Measurements from ENCODE around the gene NOS3.
"Not testable (repeated sequence)": the region's sequence is repeated elsewhere in the genome, so short reads cannot be mapped to it uniquely, and the experiment has no call there.

Gene NOS3

GRCh38 chr7:151003572-151003971, 12.8 kb downstream of the NOS3 start:
- DNase-seq: no peak

DNA sequence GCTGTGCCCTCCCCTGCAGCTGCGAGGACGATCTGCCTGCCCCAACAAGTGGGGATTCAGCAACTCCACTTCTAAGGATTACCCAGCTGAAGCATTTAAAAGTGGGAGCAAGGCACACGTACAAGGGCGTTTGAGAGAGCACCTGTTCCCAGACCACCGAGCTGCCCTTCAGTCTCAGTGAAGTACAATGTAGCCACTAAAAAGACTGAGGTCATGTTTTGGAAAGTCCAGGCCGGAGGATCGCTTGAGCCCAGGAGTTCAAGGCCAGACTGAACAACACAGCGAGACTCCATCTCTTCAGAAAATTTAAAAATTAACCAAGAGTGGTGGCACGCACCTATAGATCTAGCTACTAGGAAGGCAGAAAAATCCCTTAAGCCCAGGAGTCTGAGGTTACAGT, 14.7 kb downstream of the NOS3 start:
- DNase-seq: no peak

GRCh38 chr7:151006590-151007300, 15.9 kb downstream of the NOS3 start:
- no peak for DNase-seq

DNA sequence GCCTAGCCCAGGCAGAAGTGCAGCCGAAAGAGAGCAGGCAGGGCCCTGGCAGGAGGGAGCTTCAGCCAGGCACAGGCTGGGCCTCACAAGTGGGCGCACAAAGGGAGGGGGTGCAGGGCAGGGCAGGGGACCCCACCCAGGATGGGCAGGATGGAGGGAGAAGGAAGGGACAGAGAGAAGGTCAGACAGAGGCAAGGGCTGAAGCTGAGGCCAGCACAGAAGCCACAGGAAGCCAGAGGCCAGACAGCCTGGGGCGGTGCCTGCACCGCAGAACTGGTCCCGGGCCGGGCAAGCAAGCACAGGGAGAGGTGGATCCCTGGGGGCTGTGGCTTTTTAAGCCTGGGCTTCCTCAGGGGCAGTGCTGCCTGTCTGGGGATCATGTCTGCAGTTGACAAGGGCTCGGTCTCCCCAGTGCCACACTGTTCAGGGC, 16.7 kb downstream of the NOS3 start:
- no peak for DNase-seq

- DNase-seq: no peak
Observed at GRCh38 chr7:151008143-151008510, 17.3 kb downstream of the NOS3 start.

GRCh38 chr7:151008511-151009323, 17.9 kb downstream of the NOS3 start:
- peak; percentile 61 to 63 for DNase-seq

GRCh38 chr7:151009327-151010036, 18.7 kb downstream of the NOS3 start:
- DNase-seq: no peak

DNA sequence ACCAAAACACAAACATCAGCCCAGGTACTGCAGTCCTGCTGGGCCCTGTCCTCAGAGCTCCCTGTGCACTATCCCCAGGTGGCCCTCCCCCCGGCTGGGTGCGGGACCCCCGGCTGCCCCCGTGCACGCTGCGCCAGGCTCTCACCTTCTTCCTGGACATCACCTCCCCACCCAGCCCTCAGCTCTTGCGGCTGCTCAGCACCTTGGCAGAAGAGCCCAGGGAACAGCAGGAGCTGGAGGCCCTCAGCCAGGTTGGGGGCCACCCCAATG, 19.2 kb downstream of the NOS3 start:
- DNase-seq: no peak

GRCh38 chr7:151010307-151011096, 19.7 kb downstream of the NOS3 start:
- no peak for DNase-seq

DNA sequence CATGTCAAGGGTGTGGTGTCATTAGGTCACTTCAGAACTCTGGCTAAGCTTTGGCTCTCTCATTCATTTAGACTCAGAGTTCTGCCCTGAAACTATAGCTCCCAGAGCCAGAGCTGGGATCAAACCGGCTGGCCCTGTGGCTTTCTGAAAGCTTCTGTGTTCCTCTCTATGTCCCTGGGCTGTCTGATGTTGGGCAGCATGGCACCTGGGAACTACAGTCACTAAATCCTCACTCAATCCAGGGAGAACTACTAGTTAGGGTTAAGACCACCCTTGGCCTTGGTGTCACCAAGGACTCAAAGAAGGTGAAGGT, 20.2 kb downstream of the NOS3 start:
- DNase-seq: no peak

DNA sequence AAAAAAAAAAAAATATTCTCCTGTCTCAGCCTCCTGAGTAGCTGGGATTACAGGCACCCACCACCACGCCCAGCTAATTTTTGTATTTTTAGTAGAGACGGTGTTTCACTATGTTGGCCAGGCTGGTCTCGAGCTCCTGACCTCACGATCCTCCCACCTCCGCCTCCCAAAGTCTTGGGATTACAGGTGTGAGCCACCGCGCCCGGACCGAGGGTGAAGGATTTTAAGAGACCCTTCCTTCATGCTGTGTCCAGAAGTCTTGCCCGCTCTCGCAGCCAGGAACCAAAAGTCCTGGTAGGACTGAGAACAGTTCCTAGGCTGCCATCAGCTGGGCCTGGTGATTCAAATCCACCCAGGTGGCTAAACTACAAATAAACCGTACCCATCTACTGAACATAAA, 20.8 kb downstream of the NOS3 start:
- DNase-seq: not testable (repeated sequence)

GRCh38 chr7:151012031-151012692, 21.3 kb downstream of the NOS3 start:
- DNase-seq: no peak

DNA sequence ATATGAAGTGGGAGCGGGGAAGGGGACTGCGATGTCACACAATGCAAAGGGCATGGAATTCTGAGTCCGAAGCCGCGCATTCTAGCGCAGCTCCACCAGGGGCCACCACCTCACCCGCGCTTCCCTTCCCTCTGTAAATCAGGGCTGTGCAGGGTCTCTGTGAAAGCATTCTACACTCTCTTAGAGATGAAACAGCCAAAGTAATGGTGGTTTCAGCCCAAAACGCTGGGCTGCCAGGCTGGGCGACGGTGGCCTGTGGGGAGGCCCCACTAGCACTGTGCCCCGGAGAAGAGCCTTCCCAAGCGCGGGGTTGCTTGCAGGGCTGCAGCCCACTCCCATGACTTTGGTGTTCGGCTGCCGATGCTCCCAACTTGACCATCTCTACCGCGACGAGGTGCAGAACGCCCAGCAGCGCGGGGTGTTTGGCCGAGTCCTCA, 22.1 kb downstream of the NOS3 start:
- DNase-seq: no peak

GRCh38 chr7:151013356-151013732, 22.5 kb downstream of the NOS3 start:
- DNase-seq: no peak

GRCh38 chr7:151013733-151014497, 23.1 kb downstream of the NOS3 start:
- peak; percentile 70 to 75 for DNase-seq

DNA sequence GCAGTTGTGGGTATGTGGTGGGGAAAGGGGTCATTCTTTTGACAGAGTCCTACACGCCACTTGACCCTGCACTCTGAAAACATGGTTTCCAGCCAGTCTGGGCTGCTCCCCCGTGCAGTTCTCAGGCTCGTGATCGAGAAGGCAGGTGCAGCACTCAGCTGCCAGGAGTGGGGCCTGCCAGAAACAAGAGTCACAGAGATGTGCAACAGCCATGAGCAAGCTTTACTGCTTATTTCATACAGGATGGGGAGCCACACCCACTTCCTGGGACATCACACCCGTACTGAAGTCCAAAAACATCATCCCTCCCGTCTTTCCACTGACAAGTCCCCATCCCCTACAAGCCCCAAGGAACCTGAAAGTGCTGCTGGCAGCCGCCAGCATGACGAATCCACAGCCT, 24.1 kb downstream of the NOS3 start:
- no peak for DNase-seq

DNA sequence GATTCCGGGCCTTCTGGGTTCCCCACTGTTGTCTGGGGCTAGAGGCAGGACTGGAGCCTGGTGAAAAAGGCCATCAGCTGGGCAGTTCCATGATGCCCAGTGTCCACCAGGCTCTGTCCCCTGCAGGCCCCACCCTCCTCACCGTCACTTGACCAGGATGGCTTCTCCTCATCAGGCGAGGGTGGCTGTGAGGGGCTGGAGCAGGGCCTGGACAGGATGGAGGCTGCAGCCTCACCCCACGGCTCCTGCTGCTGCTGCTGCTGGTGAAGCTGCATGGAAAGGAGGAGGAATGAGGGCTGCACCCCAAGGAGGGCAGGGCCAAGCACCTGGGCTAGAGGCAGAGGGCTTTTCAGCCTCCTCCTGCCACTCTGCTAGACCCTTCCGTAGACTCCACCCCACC, 25.1 kb downstream of the NOS3 start:
- DNase-seq: no peak

GRCh38 chr7:151016505-151016904, 25.7 kb downstream of the NOS3 start:
- no peak for DNase-seq

DNA sequence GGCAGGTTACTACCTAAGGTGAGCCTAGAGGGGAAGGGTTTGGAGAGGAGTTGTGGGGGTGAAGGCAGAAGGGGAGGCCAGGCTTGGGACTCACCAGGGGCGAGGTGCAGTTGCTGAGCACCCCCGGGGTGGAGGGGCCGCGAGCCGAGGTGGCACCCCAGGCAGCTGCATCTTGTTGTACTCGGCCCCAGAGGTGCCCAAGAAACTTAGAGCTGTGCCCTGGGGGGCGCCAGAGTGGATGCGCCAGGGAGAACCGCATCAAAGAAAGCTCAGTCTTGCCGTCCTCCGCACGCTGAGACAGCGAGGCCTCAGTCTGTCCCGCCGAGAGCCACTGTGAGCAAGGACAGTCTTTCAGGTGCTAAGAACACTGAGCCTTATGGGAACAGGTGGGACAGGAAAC, 26.1 kb downstream of the NOS3 start:
- no peak for DNase-seq

- no peak for DNase-seq
Observed at GRCh38 chr7:151017370-151017952, 26.6 kb downstream of the NOS3 start.

DNA sequence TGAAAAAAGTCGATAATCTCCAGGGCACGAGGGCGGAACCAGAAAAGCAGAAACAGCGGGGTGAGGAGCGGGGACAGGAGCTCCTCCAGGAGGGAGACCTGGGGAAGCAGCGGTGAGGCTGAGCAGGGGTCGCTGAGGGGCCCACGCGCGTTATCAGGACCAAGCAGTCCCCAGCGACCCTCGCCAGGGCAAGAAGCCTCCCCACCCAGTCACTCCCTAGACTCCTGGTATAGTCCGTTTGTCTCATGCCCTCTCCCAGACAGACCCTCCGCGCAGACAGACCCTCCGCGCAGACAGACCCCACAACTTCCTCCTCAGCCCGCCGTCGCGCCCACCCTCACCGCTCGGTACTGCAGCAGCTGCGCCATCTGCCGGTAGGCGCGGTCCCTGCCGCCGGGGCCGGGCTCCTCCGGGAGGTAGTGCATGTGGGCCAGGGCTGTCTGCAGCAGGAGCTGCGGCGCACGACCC, 27.2 kb downstream of the NOS3 start:
- peak; percentile 77 to 79 for DNase-seq

Measured in activated CD4-positive, alpha-beta T cell treated with anti-CD3 and anti-CD28 coated beads, Interleukin-2, amount 50 U/mL, for 4 hours (primary cell).